Measurements from ENCODE around the gene MAS1L.

The MAS1L gene

DNA sequence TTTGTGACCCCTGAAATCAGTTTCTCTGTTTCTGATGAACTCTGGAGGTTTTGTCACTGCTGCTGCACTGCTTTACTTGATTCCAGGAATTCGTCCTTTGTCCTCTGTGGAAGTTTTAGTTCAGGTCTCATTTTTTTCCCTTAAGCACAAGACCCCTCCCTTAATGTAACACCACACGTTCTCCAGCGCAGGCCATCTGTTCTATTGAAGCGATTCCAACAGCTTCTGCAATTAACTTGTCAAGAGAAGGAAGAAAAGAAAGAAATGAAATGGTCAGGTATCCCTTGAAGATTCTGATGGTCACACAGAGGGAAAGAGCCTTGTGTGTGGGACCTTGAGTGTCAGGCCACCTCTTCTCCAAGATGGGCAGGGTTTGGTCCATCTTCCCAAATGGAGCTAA lies 7.8 kb upstream of the MAS1L start:
- Histone ChIP-seq H3K27ac (ENCODE audit: low read depth, low read length, poor library complexity, severe bottlenecking) (no peak overlapping the region), H3F3A (ENCODE audit: insufficient read depth, low read length) (no peaks in the 10 kb centered on the region), H3K9me2 (ENCODE audit: low read depth, low read length) (no peaks in the 10 kb centered on the region), H3K36me3 (ENCODE audit: insufficient read depth, low read length) (no peaks in the 10 kb centered on the region), H3K9me3 (ENCODE audit: low read length) (no peaks in the 10 kb centered on the region), H4K20me1 (ENCODE audit: insufficient read depth, low read length) (no peaks in the 10 kb centered on the region), H3K27me3 (ENCODE audit: insufficient read depth, low read length) (no peaks in the 10 kb centered on the region), H3K9ac (ENCODE audit: low read length) (no peak overlapping the region), H3K4me1 (ENCODE audit: insufficient read depth, low read length, severe bottlenecking) (no peaks in the 10 kb centered on the region), H3K4me2 (ENCODE audit: low read length) (no peak overlapping the region), H2AFZ (ENCODE audit: low read length) (no peak overlapping the region), H3K4me3 (ENCODE audit: low read depth, low read length, poor library complexity, severe bottlenecking) (no peak overlapping the region), H3K79me2 (ENCODE audit: insufficient read depth, low read length) (no peaks in the 10 kb centered on the region)
- TF ChIP-seq, protein P1, sequence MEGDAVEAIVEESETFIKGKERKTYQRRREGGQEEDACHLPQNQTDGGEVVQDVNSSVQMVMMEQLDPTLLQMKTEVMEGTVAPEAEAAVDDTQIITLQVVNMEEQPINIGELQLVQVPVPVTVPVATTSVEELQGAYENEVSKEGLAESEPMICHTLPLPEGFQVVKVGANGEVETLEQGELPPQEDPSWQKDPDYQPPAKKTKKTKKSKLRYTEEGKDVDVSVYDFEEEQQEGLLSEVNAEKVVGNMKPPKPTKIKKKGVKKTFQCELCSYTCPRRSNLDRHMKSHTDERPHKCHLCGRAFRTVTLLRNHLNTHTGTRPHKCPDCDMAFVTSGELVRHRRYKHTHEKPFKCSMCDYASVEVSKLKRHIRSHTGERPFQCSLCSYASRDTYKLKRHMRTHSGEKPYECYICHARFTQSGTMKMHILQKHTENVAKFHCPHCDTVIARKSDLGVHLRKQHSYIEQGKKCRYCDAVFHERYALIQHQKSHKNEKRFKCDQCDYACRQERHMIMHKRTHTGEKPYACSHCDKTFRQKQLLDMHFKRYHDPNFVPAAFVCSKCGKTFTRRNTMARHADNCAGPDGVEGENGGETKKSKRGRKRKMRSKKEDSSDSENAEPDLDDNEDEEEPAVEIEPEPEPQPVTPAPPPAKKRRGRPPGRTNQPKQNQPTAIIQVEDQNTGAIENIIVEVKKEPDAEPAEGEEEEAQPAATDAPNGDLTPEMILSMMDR (IDR thresholded peaks at IDR 0.05; ENCODE audit: low read length) = no peak
- no peak for TF ChIP-seq EZH2 (IDR thresholded peaks at IDR 0.05; ENCODE audit: borderline replicate concordance, low read length)

DNA sequence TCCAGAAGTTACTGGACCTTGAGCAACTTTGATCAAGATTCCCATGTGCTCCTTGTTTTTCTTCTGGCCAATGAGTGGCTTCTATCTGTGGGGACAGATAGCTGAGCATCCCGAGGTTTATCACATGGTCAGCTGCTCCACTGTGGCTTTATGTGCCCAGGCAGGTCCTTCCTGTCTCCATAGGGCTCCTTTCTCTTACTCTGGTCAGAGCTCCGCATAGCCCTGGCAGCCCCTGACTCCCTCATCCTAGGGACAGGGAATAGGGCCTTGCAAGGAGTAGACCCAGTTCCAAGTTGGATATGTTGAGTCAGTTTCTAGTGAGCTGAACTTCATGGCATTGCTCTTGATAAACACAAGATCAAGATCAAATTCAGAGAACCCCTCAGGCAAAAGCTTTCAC lies 6.4 kb upstream of the MAS1L start:
- H3K4me3 ChIP-seq (ENCODE audit: low read depth, low read length, poor library complexity, severe bottlenecking) = no peak overlapping the region
- no peaks in the 10 kb centered on the region for H3F3A ChIP-seq (ENCODE audit: insufficient read depth, low read length)
- no peaks in the 10 kb centered on the region for H3K36me3 ChIP-seq (ENCODE audit: insufficient read depth, low read length)
- no peaks in the 10 kb centered on the region for H4K20me1 ChIP-seq (ENCODE audit: insufficient read depth, low read length)
- H3K9me3 ChIP-seq (ENCODE audit: low read length) = no peaks in the 10 kb centered on the region
- H2AFZ ChIP-seq (ENCODE audit: low read length) = no peak overlapping the region
- no peaks in the 10 kb centered on the region for H3K4me1 ChIP-seq (ENCODE audit: insufficient read depth, low read length, severe bottlenecking)
- no peak overlapping the region for H3K4me2 ChIP-seq (ENCODE audit: low read length)
- no peaks in the 10 kb centered on the region for H3K9me2 ChIP-seq (ENCODE audit: low read depth, low read length)
- no peaks in the 10 kb centered on the region for H3K79me2 ChIP-seq (ENCODE audit: insufficient read depth, low read length)
- TF ChIP-seq, protein P1 (IDR thresholded peaks at IDR 0.05; ENCODE audit: low read length) = no peak
- TF ChIP-seq EZH2 (IDR thresholded peaks at IDR 0.05; ENCODE audit: borderline replicate concordance, low read length) = no peak
- H3K27ac ChIP-seq (ENCODE audit: low read depth, low read length, poor library complexity, severe bottlenecking) = no peak overlapping the region
- H3K27me3 ChIP-seq (ENCODE audit: insufficient read depth, low read length) = no peaks in the 10 kb centered on the region
- no peak overlapping the region for H3K9ac ChIP-seq (ENCODE audit: low read length)

DNA sequence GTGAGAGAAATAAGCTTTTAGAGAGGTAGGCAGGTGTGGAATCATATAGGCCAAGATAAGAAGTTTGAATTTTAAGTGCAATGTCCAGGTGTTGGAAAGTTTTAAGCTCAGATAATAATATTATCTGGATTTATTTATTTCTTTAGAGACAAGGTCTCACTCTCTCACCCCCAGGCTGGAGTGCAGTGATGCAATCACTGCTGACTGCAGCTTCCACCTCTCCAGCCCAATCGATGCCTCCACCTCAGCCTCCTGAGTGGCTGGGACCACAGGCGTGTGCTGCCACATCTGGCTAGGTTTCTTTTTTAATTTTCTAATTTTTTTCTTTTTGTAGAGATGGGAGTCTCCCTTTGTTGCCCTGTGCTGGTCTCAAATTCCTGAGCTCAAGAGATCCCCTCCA lies 5.5 kb upstream of the MAS1L start:
- H3K4me1 ChIP-seq (ENCODE audit: insufficient read depth, low read length, severe bottlenecking) = no peaks in the 10 kb centered on the region
- no peak overlapping the region for H3K27ac ChIP-seq (ENCODE audit: low read depth, low read length, poor library complexity, severe bottlenecking)
- H3K9me3 ChIP-seq (ENCODE audit: low read length) = no peaks in the 10 kb centered on the region
- no peaks in the 10 kb centered on the region for H3K9me2 ChIP-seq (ENCODE audit: low read depth, low read length)
- no peak overlapping the region for H2AFZ ChIP-seq (ENCODE audit: low read length)
- H3K36me3 ChIP-seq (ENCODE audit: insufficient read depth, low read length) = no peaks in the 10 kb centered on the region
- H3F3A ChIP-seq (ENCODE audit: insufficient read depth, low read length) = no peaks in the 10 kb centered on the region
- no peak overlapping the region for H3K4me2 ChIP-seq (ENCODE audit: low read length)
- H4K20me1 ChIP-seq (ENCODE audit: insufficient read depth, low read length) = no peaks in the 10 kb centered on the region
- H3K79me2 ChIP-seq (ENCODE audit: insufficient read depth, low read length) = no peaks in the 10 kb centered on the region
- H3K4me3 ChIP-seq (ENCODE audit: low read depth, low read length, poor library complexity, severe bottlenecking) = no peak overlapping the region
- no peaks in the 10 kb centered on the region for H3K27me3 ChIP-seq (ENCODE audit: insufficient read depth, low read length)
- TF ChIP-seq EZH2 (IDR thresholded peaks at IDR 0.05; ENCODE audit: borderline replicate concordance, low read length) = no peak
- TF ChIP-seq, protein P1 (IDR thresholded peaks at IDR 0.05; ENCODE audit: low read length) = no peak
- no peak overlapping the region for H3K9ac ChIP-seq (ENCODE audit: low read length)

All from OCI-LY1 (cell line).